K562 treated with DMSO at 1 percent for 24 hours (cell line): Measurements from ENCODE around the gene AKAP1. TPM values are rescaled to one million over a fixed set of nuclear protein-coding genes. Genes with fewer than 3 reads are reported as not detected.

Experiments
- total RNA-seq: library from RNA; unstranded; fragments of 300-600 nt; gene quantifications from 2 replicates; pipeline ENCODE4 v1.2.3, GENCODE V29; 2022; ENCODE audit warnings: low read depth; ENCODE audit not compliant: insufficient read depth

The AKAP1 gene, protein sequence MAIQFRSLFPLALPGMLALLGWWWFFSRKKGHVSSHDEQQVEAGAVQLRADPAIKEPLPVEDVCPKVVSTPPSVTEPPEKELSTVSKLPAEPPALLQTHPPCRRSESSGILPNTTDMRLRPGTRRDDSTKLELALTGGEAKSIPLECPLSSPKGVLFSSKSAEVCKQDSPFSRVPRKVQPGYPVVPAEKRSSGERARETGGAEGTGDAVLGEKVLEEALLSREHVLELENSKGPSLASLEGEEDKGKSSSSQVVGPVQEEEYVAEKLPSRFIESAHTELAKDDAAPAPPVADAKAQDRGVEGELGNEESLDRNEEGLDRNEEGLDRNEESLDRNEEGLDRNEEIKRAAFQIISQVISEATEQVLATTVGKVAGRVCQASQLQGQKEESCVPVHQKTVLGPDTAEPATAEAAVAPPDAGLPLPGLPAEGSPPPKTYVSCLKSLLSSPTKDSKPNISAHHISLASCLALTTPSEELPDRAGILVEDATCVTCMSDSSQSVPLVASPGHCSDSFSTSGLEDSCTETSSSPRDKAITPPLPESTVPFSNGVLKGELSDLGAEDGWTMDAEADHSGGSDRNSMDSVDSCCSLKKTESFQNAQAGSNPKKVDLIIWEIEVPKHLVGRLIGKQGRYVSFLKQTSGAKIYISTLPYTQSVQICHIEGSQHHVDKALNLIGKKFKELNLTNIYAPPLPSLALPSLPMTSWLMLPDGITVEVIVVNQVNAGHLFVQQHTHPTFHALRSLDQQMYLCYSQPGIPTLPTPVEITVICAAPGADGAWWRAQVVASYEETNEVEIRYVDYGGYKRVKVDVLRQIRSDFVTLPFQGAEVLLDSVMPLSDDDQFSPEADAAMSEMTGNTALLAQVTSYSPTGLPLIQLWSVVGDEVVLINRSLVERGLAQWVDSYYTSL
- total RNA-seq, result 16.6 and 24.9 TPM in 2 replicates

DNA sequence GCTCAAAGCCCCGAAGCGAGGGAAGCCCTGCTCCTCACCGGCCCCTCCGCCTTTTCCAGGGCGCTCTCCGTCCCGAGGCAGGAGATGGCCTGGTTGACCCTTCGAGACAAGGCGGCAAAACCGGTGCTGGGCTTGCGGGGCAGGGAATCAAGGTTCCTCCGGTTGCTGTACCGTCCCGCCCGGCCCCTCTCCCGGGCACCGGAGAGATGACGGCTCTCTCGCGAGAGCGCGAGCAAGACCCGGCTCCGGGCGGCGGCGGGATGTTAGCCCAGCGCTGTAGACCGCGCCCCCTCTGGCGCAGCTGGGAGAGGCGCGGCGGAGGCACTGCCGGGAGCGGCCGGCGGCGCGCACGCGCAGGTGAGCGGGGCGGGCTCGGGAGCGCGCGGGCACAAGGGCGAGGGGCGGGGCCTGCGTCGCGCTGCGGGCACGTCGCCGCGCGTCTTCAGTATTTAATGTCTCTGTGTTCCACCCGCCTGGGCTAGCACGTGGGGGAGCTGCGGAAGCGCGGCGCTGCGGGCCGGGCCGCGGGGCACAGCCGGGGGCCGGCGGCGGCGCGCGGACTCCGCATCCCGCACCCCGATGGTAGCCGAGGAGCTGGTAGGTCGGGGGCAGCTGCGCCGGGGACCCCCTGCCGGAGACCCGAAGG, at the start of gene AKAP1:
Gene AKAP1 (plus strand): TSS at position 445 of the 646 bp plus-strand sequence. CDS start 20,219 bp downstream, outside the sequence.

Other genes starting within 250 kb of the AKAP1 start
- 59.5 and 59.7 TPM in 2 replicates for gene TRIM25, start 171.2 kb upstream of the AKAP1 start, total RNA-seq
- gene COIL, start 124.2 kb upstream of the AKAP1 start, total RNA-seq, result 15.4 and 17.2 TPM in 2 replicates
- 36.2 and 42.0 TPM in 2 replicates for gene SCPEP1, start 107.1 kb upstream of the AKAP1 start, total RNA-seq
- gene MSI2, start 171.3 kb downstream of the AKAP1 start, total RNA-seq, result 35.9 and 36.0 TPM in 2 replicates